Suppressor macrophage treated with lipopolysaccharide for 4 hours (primary cell): ENCODE measurements around the gene CHN2.

Experiments used
- DNase-seq: peaks from one replicate; pipeline ENCODE4 v3.0.0-alpha.2; 2020

The CHN2 gene

GRCh38 chr7:29413626-29414136 lies 219.1 kb downstream of the CHN2 start:
- DNase-seq: no peak

DNA sequence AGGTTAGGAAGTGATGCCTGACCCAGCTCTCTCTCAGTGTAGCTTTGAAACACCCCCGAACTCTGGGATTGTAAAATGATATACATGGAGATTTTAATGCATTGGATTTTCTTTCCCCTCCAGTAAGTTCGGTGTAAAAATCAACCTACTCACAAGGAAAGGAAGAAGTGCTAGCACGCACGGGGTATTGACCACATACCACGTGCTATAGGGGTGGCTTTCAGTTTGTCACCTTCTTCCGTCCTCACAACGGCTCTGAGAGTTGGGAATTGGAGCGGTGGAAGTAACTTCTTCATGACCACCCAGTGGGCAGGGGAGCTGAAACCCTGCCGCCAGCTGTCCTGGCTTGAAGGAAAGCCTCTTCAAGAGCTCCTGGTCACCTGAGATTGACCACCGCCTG lies 219.6 kb downstream of the CHN2 start:
- no peak for DNase-seq

DNA sequence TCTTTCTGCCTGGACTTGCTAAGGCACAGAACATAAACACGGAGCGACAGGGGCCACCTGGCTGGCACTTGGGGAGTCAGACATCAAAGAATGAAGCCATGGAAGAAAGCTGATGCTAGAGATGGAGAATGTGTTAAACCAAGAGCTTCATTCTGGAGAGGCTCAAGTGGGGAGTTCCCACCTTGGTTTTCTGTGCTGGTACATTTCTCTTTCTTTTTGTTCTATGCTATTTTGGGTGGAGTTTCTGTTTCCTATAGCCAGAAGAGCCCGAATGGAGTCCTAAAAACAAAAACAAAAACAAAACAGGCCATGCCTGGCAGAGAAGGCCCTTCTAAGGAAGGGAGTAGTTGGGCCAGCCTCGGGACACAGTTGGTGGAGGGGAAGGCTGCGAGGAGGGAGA lies 220.6 kb downstream of the CHN2 start:
- DNase-seq: no peak

DNA sequence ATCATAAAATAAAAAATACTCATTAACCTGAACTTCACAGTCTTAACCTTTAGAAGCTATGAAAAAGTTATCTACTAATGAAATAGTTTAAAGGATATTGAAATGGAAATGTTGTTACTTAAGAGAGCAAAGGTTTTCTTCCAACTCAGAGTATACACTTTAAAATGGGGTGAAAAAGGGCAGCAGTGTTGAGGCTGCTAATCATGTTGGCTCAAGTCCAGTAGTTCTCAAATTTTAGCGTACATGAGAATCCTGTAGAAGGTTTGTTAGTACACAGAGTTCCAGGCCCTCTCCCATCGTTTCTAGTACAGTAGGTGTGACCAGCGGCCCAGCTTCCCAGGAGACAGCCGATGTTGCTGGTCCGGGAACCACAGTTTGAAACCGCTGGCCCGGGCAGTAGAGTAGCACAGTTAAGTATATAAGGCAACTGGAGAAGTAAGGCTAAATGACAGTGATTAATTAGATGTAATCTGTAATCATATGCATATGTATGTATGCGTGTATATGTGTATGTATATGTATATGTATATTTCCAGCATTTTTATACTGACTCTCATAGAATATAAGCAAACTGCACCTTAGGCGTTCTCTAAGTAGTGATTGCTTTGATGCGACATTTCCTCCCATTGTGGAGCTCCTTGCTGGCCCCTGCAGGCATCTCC lies 221.8 kb downstream of the CHN2 start:
- no peak for DNase-seq

DNA sequence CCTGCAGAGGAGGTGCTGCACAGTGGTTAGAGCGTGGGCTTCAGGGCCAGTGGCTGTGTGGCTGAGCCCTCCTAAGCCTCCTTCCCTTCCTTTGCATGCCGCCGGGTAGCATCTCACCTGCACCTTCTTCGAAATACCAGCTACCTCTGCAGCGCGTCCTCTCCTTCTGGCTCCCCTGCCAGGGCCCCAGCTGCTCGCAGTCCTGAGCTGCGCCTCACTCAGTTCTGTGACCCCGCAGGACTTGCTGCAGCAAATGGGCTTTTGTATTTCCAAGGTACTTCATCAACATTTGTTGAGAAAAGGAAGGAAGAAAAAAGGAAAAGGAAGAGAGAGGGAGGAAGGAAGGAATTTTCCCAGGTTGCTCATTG lies 222.3 kb downstream of the CHN2 start:
- no peak for DNase-seq

- DNase-seq: no peak
These were observed 223.5 kb downstream of the CHN2 start for GRCh38 chr7:29418056-29418455.

- no peak for DNase-seq
These were observed 224.1 kb downstream of the CHN2 start for GRCh38 chr7:29418651-29419050.

DNA sequence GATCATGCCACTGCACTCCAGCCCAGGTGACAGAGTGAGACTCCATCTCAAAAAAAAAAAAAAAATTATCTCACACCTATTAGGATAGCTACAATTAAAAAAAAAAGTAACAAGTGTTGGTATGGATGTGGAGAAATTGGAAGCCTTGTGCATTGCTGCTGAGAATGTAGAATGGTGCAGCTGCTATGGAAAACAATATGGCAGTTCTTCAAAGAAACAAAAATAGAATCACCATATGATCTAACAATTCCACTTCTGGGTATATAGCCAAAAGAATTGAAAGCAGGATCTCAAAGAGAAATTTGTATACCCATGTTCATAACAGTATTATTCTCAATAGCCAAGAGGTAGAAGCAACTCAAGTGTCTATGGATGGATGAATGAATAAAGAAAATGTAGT lies 225.4 kb downstream of the CHN2 start:
- no peak for DNase-seq

DNA sequence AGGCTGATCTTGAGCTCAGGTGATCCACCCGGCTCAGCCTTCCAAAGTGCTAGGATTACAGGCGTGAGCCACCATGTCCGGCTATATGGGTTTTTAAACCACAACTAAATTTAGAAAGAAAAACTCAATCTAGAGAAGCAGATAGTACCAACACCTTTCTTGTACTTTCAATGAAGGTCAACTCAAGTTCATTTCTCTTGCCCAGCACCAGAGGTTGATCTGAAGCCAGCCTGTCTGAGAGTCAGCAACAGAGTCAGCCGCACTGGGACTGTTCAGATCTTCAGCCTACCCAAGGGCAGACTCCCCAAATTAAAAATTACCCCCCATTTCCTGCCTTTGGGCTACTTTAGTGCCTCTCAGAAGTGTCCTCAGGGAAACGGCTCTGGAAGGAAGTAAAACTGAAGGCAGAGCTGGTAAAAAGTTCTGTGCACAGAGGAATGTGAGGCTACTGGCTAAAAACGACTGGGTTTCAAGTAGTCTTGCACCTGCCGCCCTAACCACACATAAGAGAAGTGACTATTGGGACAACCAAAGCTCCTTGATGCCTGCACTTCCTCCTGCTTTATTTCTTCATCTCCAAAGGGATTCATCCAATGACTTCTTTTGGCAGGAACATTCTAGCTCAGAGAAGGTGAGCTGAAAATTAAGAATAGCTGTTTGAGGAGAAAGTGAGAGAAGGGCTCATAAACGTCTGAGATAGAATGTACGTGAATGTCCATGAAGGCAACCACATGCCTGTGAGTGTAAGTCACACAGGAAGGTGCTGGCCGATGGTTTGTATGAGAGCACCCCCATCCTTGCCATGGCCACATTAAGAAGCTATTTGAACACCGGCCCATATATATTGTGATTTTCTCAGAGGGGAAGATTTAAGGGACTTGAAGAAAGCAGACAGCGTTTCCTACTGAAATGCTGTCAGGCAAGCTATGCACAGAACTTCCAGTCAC lies 226.7 kb downstream of the CHN2 start:
- DNase-seq: no peak

GRCh38 chr7:29422829-29423228 lies 228.3 kb downstream of the CHN2 start:
- DNase-seq: no peak

DNA sequence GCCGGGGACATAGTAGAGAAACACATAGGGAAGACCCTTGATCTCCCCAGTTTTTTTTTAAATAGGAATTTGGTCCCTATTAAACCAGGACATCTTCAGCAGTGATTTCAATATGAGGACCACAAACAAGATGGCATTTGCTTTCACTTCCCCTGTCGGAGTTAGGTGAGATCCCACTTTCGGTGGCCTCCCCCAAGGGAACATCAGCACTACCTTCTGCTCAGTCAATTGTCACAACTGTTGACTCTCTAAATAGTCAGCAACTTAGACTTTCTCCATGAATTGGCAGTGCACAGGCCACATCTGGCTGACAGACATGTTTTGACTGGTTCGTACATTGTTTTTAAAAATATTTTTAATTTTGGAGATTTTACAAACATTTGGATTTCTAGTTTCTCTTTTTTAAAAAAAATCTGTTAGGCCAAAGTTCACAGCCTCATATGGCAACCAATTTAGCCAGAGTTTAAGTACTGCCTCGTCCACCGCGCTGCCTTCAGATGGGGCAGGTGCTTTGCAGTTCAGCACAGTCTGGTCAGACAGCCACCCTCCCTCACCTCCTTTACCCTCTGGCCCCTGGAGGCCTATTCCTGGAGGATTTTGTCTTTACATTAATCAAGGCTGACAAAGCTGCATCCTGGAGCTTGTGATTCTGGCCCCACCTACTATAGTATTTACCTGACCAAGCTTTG lies 229.9 kb downstream of the CHN2 start:
- no peak for DNase-seq

- DNase-seq: no peak
These were observed 230.4 kb downstream of the CHN2 start for GRCh38 chr7:29424984-29425309.

DNA sequence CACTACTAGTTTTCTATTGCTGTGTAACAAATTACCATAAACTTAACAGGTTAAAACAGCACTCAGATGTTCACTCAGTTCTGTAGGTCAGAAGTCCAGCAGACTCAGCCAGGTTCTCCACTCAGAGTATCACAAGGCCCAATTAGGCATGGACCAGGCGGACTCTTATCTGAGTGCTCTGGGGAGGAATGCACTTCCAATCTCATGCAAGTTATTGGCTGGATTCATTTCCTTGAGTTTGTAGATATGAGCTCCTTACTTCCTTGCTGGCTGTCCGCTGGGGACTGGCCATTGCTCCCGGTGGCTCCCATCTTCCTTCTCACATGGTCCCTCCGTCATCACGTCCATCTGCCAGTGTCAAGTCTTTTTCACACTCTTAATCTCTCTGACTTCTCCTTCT lies 232.0 kb downstream of the CHN2 start:
- DNase-seq: no peak

DNA sequence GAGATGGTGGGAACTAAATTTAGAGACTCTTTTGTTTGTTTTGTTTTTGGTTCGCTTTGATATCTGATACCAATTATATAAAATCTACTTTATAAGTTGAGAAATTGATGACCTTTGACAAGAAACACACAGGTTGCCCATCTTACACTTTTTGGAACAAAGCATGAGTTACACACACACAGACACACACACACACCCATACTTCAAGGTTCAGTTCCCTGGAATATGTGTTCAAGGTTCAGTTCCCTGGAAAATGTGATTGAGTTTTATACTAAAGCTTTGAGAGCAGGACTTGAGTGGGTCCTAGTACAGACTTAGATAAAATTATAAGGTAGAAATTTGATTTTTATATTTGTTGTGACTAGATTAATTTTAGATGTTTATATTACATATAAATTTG lies 234.8 kb downstream of the CHN2 start:
- no peak for DNase-seq

- no peak for DNase-seq
These were observed 235.8 kb downstream of the CHN2 start for GRCh38 chr7:29430279-29430949.

DNA sequence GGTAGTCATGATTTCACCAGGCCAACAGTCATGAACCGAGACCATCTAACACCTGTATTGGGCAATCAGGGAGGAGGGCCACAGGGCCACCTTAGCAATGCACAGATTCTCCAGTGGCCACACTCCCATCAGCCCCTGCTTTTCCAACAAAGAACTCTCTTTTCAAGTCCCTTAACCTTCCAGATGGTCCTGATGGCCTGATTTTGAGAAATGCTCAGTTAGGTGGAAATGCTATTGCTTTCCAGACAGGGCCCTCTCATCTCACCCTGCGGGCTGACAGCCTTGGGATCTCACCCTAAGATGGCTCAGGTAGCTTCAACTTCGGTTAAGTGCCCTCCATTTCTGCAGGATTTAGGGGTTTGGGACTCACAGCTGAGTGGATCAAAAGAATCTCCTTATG lies 237.1 kb downstream of the CHN2 start:
- no peak for DNase-seq

GRCh38 chr7:29432721-29433120 lies 238.1 kb downstream of the CHN2 start:
- DNase-seq: no peak

DNA sequence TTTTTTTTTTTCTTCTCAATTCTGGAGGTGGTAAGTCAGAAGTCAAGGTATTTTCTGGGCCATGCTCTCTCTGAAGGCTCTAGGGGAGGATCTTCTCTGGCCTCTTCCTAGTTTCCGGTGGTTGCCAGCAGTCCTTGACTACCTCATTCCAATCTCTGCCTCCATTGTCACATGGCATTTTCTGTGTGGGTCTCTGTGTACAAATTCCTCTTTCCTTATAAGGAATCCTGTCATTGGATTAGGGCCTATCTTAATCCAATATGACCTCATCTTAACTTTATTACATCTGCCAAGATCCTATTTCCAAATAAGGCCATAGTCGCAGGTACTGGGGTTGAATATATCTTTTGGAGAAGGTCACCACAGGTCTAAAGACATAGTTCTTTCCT lies 239.8 kb downstream of the CHN2 start:
- no peak for DNase-seq

DNA sequence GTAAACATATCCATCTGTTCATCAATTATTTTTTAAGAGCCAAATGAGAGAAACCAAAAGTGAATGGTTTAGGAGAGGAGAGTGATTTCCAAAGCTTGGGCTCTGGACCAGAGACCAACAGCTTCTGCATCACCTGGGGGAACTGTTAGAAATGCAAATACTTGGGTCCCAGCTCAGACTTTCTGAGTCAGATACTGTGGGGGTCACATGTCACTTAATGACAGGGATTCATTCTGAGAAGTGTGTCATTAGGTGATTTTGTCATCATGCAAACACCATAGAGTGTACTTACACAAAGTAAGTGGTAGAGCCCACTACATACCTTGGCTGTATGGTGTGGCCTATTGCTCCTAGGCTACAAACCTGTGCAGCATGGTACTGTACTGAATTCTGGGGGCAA lies 240.6 kb downstream of the CHN2 start:
- DNase-seq: peak; percentile 2

DNA sequence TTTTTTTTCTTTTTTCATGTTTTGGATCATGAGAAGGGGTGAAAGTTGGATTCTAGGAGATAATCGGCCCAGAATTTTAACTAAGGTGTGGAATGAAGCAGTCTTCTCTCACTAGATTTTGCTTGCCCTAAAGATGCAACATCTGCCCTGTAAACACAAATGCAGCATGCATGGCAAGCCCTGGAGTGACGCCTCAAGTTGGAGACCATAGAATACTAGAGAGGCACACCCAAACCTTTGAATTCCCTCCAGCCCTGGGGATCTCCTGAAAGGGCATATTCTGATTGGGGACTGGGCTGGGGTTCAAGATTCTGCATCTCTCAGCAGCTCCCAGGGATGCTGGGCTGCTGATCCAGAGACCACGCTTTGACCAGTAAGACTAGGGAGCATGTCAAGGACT lies 241.3 kb downstream of the CHN2 start:
- no peak for DNase-seq

- no peak for DNase-seq
These were observed 247.6 kb downstream of the CHN2 start for GRCh38 chr7:29442146-29442545.

DNA sequence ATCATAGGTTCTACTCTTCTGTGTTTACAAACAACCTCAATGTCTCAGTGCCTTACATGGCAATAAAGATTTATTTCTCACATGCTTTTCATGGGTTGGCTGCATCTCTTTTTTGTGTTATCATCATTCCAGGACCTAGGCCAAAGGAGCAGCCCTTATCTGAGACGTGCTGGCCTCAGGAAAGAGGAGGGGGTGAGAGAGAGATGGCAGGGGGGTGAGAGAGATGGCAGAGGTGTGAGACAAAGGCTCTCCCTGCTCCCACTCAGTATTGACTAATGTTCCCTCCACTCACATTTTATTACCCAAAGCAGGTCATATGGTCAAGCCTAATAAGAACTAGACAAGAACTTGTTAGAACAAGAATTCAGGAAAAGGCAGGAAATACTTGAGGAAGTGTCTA lies 249.0 kb downstream of the CHN2 start:
- no peak for DNase-seq

GRCh38 chr7:29444267-29444666 lies 249.7 kb downstream of the CHN2 start:
- DNase-seq: no peak
